Measurements from ENCODE around the gene MAB21L1.

GRCh38 chr13:35512271-35512920, 35.9 kb upstream of the MAB21L1 start:
- TF ChIP-seq POLR2A (IDR thresholded peaks at IDR 0.05), result no peak
- TF ChIP-seq, protein P1, sequence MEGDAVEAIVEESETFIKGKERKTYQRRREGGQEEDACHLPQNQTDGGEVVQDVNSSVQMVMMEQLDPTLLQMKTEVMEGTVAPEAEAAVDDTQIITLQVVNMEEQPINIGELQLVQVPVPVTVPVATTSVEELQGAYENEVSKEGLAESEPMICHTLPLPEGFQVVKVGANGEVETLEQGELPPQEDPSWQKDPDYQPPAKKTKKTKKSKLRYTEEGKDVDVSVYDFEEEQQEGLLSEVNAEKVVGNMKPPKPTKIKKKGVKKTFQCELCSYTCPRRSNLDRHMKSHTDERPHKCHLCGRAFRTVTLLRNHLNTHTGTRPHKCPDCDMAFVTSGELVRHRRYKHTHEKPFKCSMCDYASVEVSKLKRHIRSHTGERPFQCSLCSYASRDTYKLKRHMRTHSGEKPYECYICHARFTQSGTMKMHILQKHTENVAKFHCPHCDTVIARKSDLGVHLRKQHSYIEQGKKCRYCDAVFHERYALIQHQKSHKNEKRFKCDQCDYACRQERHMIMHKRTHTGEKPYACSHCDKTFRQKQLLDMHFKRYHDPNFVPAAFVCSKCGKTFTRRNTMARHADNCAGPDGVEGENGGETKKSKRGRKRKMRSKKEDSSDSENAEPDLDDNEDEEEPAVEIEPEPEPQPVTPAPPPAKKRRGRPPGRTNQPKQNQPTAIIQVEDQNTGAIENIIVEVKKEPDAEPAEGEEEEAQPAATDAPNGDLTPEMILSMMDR (IDR thresholded peaks at IDR 0.05), result no peak

All from body of pancreas (tissue), 4 donors.